HCT116 (cell line): ENCODE results near the gene KIF25.

Experiments
- EGR1 ChIP-seq: IDR thresholded peaks from 2 replicates; pipeline ENCODE4 v1.6.1; 2012; ENCODE audit warnings: low read depth
- EZH2 ChIP-seq: fragments of 200-600 bp; sonication (generic); IDR thresholded peaks from 2 replicates; pipeline ENCODE4 v1.6.1; 2017; ENCODE audit warnings: antibody characterized with exemption, mixed run types
- EZH2phosphoT487 ChIP-seq: fragments of 200-600 bp; IDR thresholded peaks from 2 replicates; pipeline ENCODE4 v1.6.1; 2018; ENCODE audit warnings: antibody characterized with exemption, borderline replicate concordance
- POLR2A ChIP-seq: IDR thresholded peaks from 2 replicates; pipeline ENCODE4 v1.7.0; 2011; ENCODE audit warnings: borderline replicate concordance; ENCODE audit not compliant: insufficient read depth, insufficient read length; ENCODE audit errors: extremely low read depth
- POLR2AphosphoS5 ChIP-seq: IDR thresholded peaks from 2 replicates; pipeline ENCODE4 v1.6.1; 2011; ENCODE audit warnings: mild to moderate bottlenecking, low read depth, low read length, moderate library complexity
- SIN3A ChIP-seq: IDR thresholded peaks from 2 replicates; pipeline ENCODE4 v1.6.1; 2012; ENCODE audit warnings: low read depth
- SP1 ChIP-seq: IDR thresholded peaks from 2 replicates; pipeline ENCODE4 v1.6.1; 2012; ENCODE audit warnings: low read depth
- YY1 ChIP-seq: IDR thresholded peaks from 2 replicates; pipeline ENCODE4 v1.6.1; 2011; ENCODE audit warnings: low read length, low read depth, moderate library complexity, mild to moderate bottlenecking; ENCODE audit not compliant: insufficient replicate concordance; ENCODE audit errors: extremely low read depth
- ZBTB33 ChIP-seq: IDR thresholded peaks from 2 replicates; pipeline ENCODE4 v1.6.1; 2011; ENCODE audit warnings: mild to moderate bottlenecking, low read length, moderate library complexity; ENCODE audit not compliant: insufficient replicate concordance; ENCODE audit errors: extremely low read depth
- ZFX ChIP-seq: fragments of 450-650 bp; IDR thresholded peaks from 2 replicates; pipeline ENCODE4 v1.6.1; 2017
- TF ChIP-seq, protein P1 (sequence below), 3 experiments: fragments of 200-600 bp in 1 of 3; sonication (generic) in 1 of 3; IDR thresholded peaks in 2 of 3; conservative IDR thresholded peaks in 1 of 3; 2 replicates each; pipeline ENCODE4 v1.5.1; 2012 to 2017; ENCODE audit warnings: low read depth in 2 of 3, low read length in 2 of 3, antibody characterized with exemption in 1 of 3, borderline replicate concordance in 1 of 3, control low read depth in 1 of 3, mild to moderate bottlenecking in 1 of 3, mixed read lengths in 1 of 3, mixed run types in 1 of 3, moderate library complexity in 1 of 3; ENCODE audit not compliant: insufficient read depth in 1 of 3
- TF ChIP-seq, protein P2 (sequence below): IDR thresholded peaks from 2 replicates; pipeline ENCODE4 v1.6.1; 2012

- TF ChIP-seq EZH2 (no peak), ZFX (no peak), YY1 (no peak), ZBTB33 (no peak), EGR1 (no peak), SP1 (no peak), POLR2A (no peak), POLR2AphosphoS5 (no peak), EZH2phosphoT487 (no peak), SIN3A (no peak)
- TF ChIP-seq, protein P1, sequence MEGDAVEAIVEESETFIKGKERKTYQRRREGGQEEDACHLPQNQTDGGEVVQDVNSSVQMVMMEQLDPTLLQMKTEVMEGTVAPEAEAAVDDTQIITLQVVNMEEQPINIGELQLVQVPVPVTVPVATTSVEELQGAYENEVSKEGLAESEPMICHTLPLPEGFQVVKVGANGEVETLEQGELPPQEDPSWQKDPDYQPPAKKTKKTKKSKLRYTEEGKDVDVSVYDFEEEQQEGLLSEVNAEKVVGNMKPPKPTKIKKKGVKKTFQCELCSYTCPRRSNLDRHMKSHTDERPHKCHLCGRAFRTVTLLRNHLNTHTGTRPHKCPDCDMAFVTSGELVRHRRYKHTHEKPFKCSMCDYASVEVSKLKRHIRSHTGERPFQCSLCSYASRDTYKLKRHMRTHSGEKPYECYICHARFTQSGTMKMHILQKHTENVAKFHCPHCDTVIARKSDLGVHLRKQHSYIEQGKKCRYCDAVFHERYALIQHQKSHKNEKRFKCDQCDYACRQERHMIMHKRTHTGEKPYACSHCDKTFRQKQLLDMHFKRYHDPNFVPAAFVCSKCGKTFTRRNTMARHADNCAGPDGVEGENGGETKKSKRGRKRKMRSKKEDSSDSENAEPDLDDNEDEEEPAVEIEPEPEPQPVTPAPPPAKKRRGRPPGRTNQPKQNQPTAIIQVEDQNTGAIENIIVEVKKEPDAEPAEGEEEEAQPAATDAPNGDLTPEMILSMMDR (IDR thresholded peaks at IDR 0.05 in 2 of 3, conservative IDR thresholded peaks at IDR 0.05 in 1 of 3; ENCODE audit: borderline replicate concordance in 1 of 3, insufficient read depth in 1 of 3, low read depth in 2 of 3, low read length in 2 of 3), result no peak
- TF ChIP-seq, protein P2, sequence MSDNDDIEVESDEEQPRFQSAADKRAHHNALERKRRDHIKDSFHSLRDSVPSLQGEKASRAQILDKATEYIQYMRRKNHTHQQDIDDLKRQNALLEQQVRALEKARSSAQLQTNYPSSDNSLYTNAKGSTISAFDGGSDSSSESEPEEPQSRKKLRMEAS, result no peak
Observed at GRCh38 chr6:168038576-168039140, 41.2 kb downstream of the KIF25 start.
